H9 (cell line): ENCODE results near the gene UGT2B17. TPM values are rescaled to one million over a fixed set of nuclear protein-coding genes. Genes with fewer than 3 reads are reported as not detected.

Source experiments
- DNase-seq: peaks from one replicate; pipeline ENCODE4 v3.0.0-alpha.2; 2017
- H2AFZ ChIP-seq: one replicate; pipeline ENCODE4 v1.6.1; 2013; ENCODE audit warnings: mild to moderate bottlenecking, low read length, control low read depth, moderate library complexity
- H2AK5ac ChIP-seq: 2 replicates; pipeline ENCODE4 v1.6.1; 2013; ENCODE audit warnings: low read length, control low read depth, mixed read lengths; ENCODE audit not compliant: insufficient read length
- H2BK120ac ChIP-seq: one replicate; pipeline ENCODE4 v1.6.1; 2013; ENCODE audit warnings: low read depth, mild to moderate bottlenecking, low read length, control low read depth, inconsistent platforms; ENCODE audit not compliant: poor library complexity, severe bottlenecking
- H2BK12ac ChIP-seq: 2 replicates; pipeline ENCODE4 v1.6.1; 2013; ENCODE audit warnings: low read length, control low read depth, mixed read lengths, low read depth; ENCODE audit not compliant: insufficient read length
- H2BK15ac ChIP-seq: 2 replicates; pipeline ENCODE4 v1.6.1; 2013; ENCODE audit warnings: low read depth, low read length, control low read depth
- H2BK20ac ChIP-seq: one replicate; pipeline ENCODE4 v1.6.1; 2013; ENCODE audit warnings: low read depth, mild to moderate bottlenecking, low read length, control low read depth, inconsistent platforms; ENCODE audit not compliant: poor library complexity, severe bottlenecking
- H2BK5ac ChIP-seq: 2 replicates; pipeline ENCODE4 v1.6.1; 2013; ENCODE audit warnings: low read length, control low read depth, mixed read lengths; ENCODE audit not compliant: insufficient read length
- H3K14ac ChIP-seq: 2 replicates; pipeline ENCODE4 v1.6.1; 2013; ENCODE audit warnings: low read length, control low read depth; ENCODE audit not compliant: insufficient read depth
- H3K18ac ChIP-seq: 2 replicates; pipeline ENCODE4 v1.6.1; 2013; ENCODE audit warnings: low read depth, mild to moderate bottlenecking, mixed read lengths, low read length, control low read depth; ENCODE audit not compliant: insufficient read length
- H3K23ac ChIP-seq: 2 replicates; pipeline ENCODE4 v1.6.1; 2013; ENCODE audit warnings: low read length, control low read depth, mixed read lengths, low read depth; ENCODE audit not compliant: insufficient read length
- H3K23me2 ChIP-seq: 2 replicates; pipeline ENCODE4 v1.6.1; 2013; ENCODE audit warnings: low read depth, mild to moderate bottlenecking, mixed read lengths, low read length, control low read depth; ENCODE audit not compliant: insufficient read length, poor library complexity, severe bottlenecking
- H3K27ac ChIP-seq: 2 replicates; pipeline ENCODE4 v1.5.1; 2013; ENCODE audit warnings: low read length, control low read depth, mixed read lengths, low read depth; ENCODE audit not compliant: insufficient read length
- H3K27me3 ChIP-seq: 2 replicates; pipeline ENCODE4 v1.6.1; 2013; ENCODE audit warnings: low read length, control low read depth, inconsistent platforms; ENCODE audit not compliant: insufficient read depth
- H3K4ac ChIP-seq: 2 replicates; pipeline ENCODE4 v1.6.1; 2013; ENCODE audit warnings: low read depth, mild to moderate bottlenecking, control low read depth, inconsistent platforms, low read length, moderate library complexity
- H3K4me1 ChIP-seq: 2 replicates; pipeline ENCODE4 v1.6.1; 2013; ENCODE audit warnings: low read length, control low read depth, inconsistent platforms; ENCODE audit not compliant: insufficient read depth
- H3K4me2 ChIP-seq: 2 replicates; pipeline ENCODE4 v1.6.1; 2013; ENCODE audit warnings: low read length, control low read depth, mixed read lengths; ENCODE audit not compliant: insufficient read length, insufficient read depth
- H3K56ac ChIP-seq: 2 replicates; pipeline ENCODE4 v1.6.1; 2013; ENCODE audit warnings: low read depth, mild to moderate bottlenecking, mixed read lengths, low read length, control low read depth; ENCODE audit not compliant: insufficient read length
- H3K79me1 ChIP-seq: 2 replicates; pipeline ENCODE4 v1.6.1; 2013; ENCODE audit warnings: low read depth, mild to moderate bottlenecking, moderate library complexity, low read length, control low read depth, inconsistent platforms; ENCODE audit not compliant: insufficient read depth, poor library complexity, severe bottlenecking
- H3K79me2 ChIP-seq: 2 replicates; pipeline ENCODE4 v1.6.1; 2013; ENCODE audit warnings: low read length, control low read depth, inconsistent platforms; ENCODE audit not compliant: insufficient read depth
- H3K9ac ChIP-seq: 2 replicates; pipeline ENCODE4 v1.6.1; 2013; ENCODE audit warnings: low read length, control low read depth, mixed read lengths; ENCODE audit not compliant: insufficient read length; ENCODE audit errors: extremely low read depth
- H3K9me3 ChIP-seq: one replicate; pipeline ENCODE4 v1.6.1; 2013; ENCODE audit warnings: low read depth, low read length, inconsistent platforms; ENCODE audit not compliant: control insufficient read depth
- H3T11ph ChIP-seq: one replicate; pipeline ENCODE4 v1.6.1; 2013; ENCODE audit warnings: mild to moderate bottlenecking, low read length, control low read depth, inconsistent platforms
- H4K20me1 ChIP-seq: one replicate; pipeline ENCODE4 v1.6.1; 2013; ENCODE audit not compliant: control insufficient read depth, insufficient read length, insufficient read depth
- H4K5ac ChIP-seq: 2 replicates; pipeline ENCODE4 v1.6.1; 2013; ENCODE audit warnings: low read depth, mild to moderate bottlenecking, mixed read lengths, low read length, control low read depth; ENCODE audit not compliant: insufficient read length
- H4K8ac ChIP-seq: replicated peaks from 2 replicates; pipeline ENCODE4 v1.6.1; 2013; ENCODE audit warnings: low read length, control low read depth, mixed read lengths, low read depth; ENCODE audit not compliant: insufficient read length
- H4K91ac ChIP-seq: 2 replicates; pipeline ENCODE4 v1.6.1; 2013; ENCODE audit warnings: low read depth, mild to moderate bottlenecking, moderate library complexity, mixed read lengths, low read length, control low read depth; ENCODE audit not compliant: insufficient read length
- H3K27ac Mint-ChIP-seq, 3 experiments: 2 replicates in 2 of 3; 3 replicates in 1 of 3; pipeline ENCODE4 v1.8.0; 2020 to 2021; ENCODE audit warnings: mixed read lengths in 3 of 3, mild to moderate bottlenecking in 1 of 3, moderate library complexity in 1 of 3
- H3K27me3 Mint-ChIP-seq: 2 replicates; pipeline ENCODE4 v1.8.0; 2021; ENCODE audit warnings: low read depth, mild to moderate bottlenecking, moderate library complexity, mixed read lengths
- H3K36me3 Mint-ChIP-seq, 3 experiments: 2 replicates in 2 of 3; 3 replicates in 1 of 3; pipeline ENCODE4 v1.8.0; 2020 to 2021; ENCODE audit warnings: low read depth in 3 of 3, mixed read lengths in 3 of 3; ENCODE audit not compliant: insufficient read depth in 1 of 3
- H3K4me1 Mint-ChIP-seq, 2 experiments: 2 replicates each; pipeline ENCODE4 v1.8.0; 2020; ENCODE audit warnings: mixed read lengths in 2 of 2
- H3K4me3 Mint-ChIP-seq, 2 experiments: 2 replicates in 1 of 2; 3 replicates in 1 of 2; pipeline ENCODE4 v1.8.0; 2020 to 2021; ENCODE audit warnings: mild to moderate bottlenecking in 2 of 2, mixed read lengths in 2 of 2, moderate library complexity in 1 of 2
- H3K9me3 Mint-ChIP-seq, 2 experiments: 2 replicates in 1 of 2; 3 replicates in 1 of 2; pipeline ENCODE4 v1.8.0; 2020; ENCODE audit warnings: mild to moderate bottlenecking in 2 of 2, mixed read lengths in 2 of 2, moderate library complexity in 1 of 2
- WGBS: extraction: QIAGEN DNeasy Blood & Tissue Kit; methylation state at CpG from one replicate; pipeline ENCODE4 v1.1.7; 2013; ENCODE audit warnings: missing lambda C conversion rate, low lambda C conversion rate, mixed read lengths; ENCODE audit not compliant: insufficient read length; ENCODE audit errors: extremely low coverage; 5-methylcytosine and 5-hydroxymethylcytosine counted together
- total RNA-seq: library from RNA; stranded (reverse); gene quantifications from 2 replicates; pipeline ENCODE4 v1.2.1, GENCODE V29; 2021
- TF ChIP-seq, protein P1 (sequence below): fragments of 200-600 bp; sonication (generic); conservative IDR thresholded peaks from 3 replicates; pipeline ENCODE4 v1.8.0; 2021; ENCODE audit warnings: antibody characterized with exemption, mild to moderate bottlenecking

The UGT2B17 gene
- total RNA-seq, 1 experiment from 2014 or later, result not detected

DNA sequence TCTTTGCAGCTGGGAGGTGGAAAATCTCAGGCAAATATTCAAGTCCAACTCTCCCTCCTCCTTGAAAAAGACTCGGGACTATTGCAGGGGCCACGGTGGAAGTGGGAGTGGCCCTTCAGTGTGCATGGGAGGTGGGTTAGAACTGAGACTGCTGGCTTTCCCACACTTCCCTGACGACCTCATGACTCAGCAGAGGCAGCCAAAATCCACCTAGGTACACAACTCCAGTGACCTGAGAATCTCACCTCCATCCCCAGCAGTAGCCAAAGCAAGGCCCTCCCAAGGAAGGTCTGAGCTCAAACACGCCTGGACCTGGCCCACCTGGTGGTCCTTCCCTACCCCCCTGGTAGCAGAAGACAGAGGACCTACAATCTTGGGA, 6.2 kb upstream of the UGT2B17 start:
- no CpG with 5 or more reads among the region's 4 CpGs for WGBS
- H3T11ph ChIP-seq, result no peak overlapping the region
- H2BK120ac ChIP-seq, result no peak overlapping the region
- H2BK15ac ChIP-seq, result no peak overlapping the region
- no peaks in the 10 kb centered on the region for H4K20me1 ChIP-seq
- H3K4me1 ChIP-seq, result no peaks in the 10 kb centered on the region
- H3K27me3 Mint-ChIP-seq, result no peaks in the 10 kb centered on the region
- H3K79me2 ChIP-seq, result no peaks in the 10 kb centered on the region
- H3K9me3 Mint-ChIP-seq, result peaks cover 2 to 3% of the 10 kb centered on the region in 2 experiments; a peak in 3 of 5 replicates
- H3K27me3 ChIP-seq, result no peaks in the 10 kb centered on the region
- no peaks in the 10 kb centered on the region for H3K9me3 ChIP-seq
- H4K8ac ChIP-seq, result no peak overlapping the region
- no peak overlapping the region for H3K18ac ChIP-seq
- no peak overlapping the region for H4K5ac ChIP-seq
- no peak overlapping the region for H3K27ac Mint-ChIP-seq
- no peaks in the 10 kb centered on the region for H3K79me1 ChIP-seq
- H2BK20ac ChIP-seq, result no peak overlapping the region
- H2AK5ac ChIP-seq, result no peak overlapping the region
- H3K56ac ChIP-seq, result no peak overlapping the region
- H3K14ac ChIP-seq, result no peak overlapping the region
- no peak overlapping the region for H3K9ac ChIP-seq
- no peak for DNase-seq
- no peak overlapping the region for H3K4me2 ChIP-seq
- H3K23me2 ChIP-seq, result no peaks in the 10 kb centered on the region
- H3K4ac ChIP-seq, result no peak overlapping the region
- no peak overlapping the region for H3K4me3 Mint-ChIP-seq
- no peaks in the 10 kb centered on the region for H3K4me1 Mint-ChIP-seq
- TF ChIP-seq, protein P1, sequence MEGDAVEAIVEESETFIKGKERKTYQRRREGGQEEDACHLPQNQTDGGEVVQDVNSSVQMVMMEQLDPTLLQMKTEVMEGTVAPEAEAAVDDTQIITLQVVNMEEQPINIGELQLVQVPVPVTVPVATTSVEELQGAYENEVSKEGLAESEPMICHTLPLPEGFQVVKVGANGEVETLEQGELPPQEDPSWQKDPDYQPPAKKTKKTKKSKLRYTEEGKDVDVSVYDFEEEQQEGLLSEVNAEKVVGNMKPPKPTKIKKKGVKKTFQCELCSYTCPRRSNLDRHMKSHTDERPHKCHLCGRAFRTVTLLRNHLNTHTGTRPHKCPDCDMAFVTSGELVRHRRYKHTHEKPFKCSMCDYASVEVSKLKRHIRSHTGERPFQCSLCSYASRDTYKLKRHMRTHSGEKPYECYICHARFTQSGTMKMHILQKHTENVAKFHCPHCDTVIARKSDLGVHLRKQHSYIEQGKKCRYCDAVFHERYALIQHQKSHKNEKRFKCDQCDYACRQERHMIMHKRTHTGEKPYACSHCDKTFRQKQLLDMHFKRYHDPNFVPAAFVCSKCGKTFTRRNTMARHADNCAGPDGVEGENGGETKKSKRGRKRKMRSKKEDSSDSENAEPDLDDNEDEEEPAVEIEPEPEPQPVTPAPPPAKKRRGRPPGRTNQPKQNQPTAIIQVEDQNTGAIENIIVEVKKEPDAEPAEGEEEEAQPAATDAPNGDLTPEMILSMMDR, result no peak
- no peak overlapping the region for H4K91ac ChIP-seq
- no peak overlapping the region for H2AFZ ChIP-seq
- H2BK5ac ChIP-seq, result no peak overlapping the region
- H2BK12ac ChIP-seq, result no peak overlapping the region
- no peak overlapping the region for H3K27ac ChIP-seq
- no peak overlapping the region for H3K23ac ChIP-seq
- peaks cover 0 to 2% (median 0%) of the 10 kb centered on the region in 3 experiments; a peak in 3 of 7 replicates for H3K36me3 Mint-ChIP-seq
